Endothelial cell of umbilical vein (primary cell): ENCODE data around the gene CBL. TPM values are rescaled to one million over a fixed set of nuclear protein-coding genes. Genes with fewer than 3 reads are reported as not detected.

Experiments used
- BruUV-seq: library from RNA; stranded (reverse); fragments of 400-500 nt; replicated peaks from 2 replicates; lab custom pipeline; 2021; lab: Mats Ljungman, UMichigan
- CTCF ChIA-PET: fragments of 300-600, 350-600 bp; sonication (Branson Sonifier 250); formaldehyde crosslinking; loops from one replicate; lab custom pipeline; 2021; ENCODE audit warnings: antibody characterized with exemption, inconsistent platforms; lab: Charles Lee
- POLR2A ChIA-PET: fragments of 300-600, 350-600 bp; sonication (Branson Sonifier 250); formaldehyde crosslinking; loops from one replicate; lab custom pipeline; 2021; ENCODE audit warnings: antibody characterized with exemption, inconsistent platforms; lab: Charles Lee
- DNase-seq: peaks from one replicate; pipeline ENCODE4 v3.0.0-alpha.2; 2011; ENCODE audit warnings: low read depth, low spot score
- FAIRE-seq: peaks from 2 replicates; lab custom pipeline; 2011; peaks lifted over from hg19 to GRCh38; lab: Jason Lieb, UNC
- H2AFZ ChIP-seq: 2 replicates; pipeline ENCODE4 v1.6.0; 2012; ENCODE audit warnings: low read depth, low read length, control low read depth, inconsistent platforms
- H3K27ac ChIP-seq: 2 replicates; pipeline ENCODE4 v1.5.1; 2011; ENCODE audit warnings: low read depth, mild to moderate bottlenecking, control low read depth, low read length, moderate library complexity; ENCODE audit not compliant: insufficient read depth
- H3K27me3 ChIP-seq, 2 experiments: 2 replicates each; pipeline versions ENCODE4 v1.6.0 to v1.6.1; 2011; ENCODE audit warnings: low read length in 2 of 2, mixed read lengths in 1 of 2; ENCODE audit not compliant: control insufficient read depth in 2 of 2, insufficient read depth in 2 of 2
- H3K36me3 ChIP-seq, 2 experiments: 2 replicates in 1 of 2; 3 replicates in 1 of 2; pipeline ENCODE4 v1.5.1; 2011; ENCODE audit warnings: low read length in 2 of 2, mild to moderate bottlenecking in 1 of 2, moderate library complexity in 1 of 2; ENCODE audit not compliant: control insufficient read depth in 2 of 2, insufficient read depth in 2 of 2; ENCODE audit errors: extremely low read depth in 1 of 2
- H3K4me1 ChIP-seq: 3 replicates; pipeline ENCODE4 v1.5.1; 2011; ENCODE audit warnings: mild to moderate bottlenecking, low read length; ENCODE audit not compliant: control insufficient read depth, insufficient read depth; ENCODE audit errors: extremely low read depth
- H3K4me2 ChIP-seq: 2 replicates; pipeline ENCODE4 v1.6.1; 2011; ENCODE audit warnings: low read length, control low read depth, mixed read lengths; ENCODE audit not compliant: insufficient read depth
- H3K4me3 ChIP-seq, 3 experiments: fragments of 200-600 bp in 1 of 3; sonication (generic), shearing (Covaris generic) in 1 of 3; replicated peaks in 1 of 3; 2 replicates each; pipeline ENCODE4 v1.5.1; 2011 to 2016; ENCODE audit warnings: control low read depth in 3 of 3, low read length in 3 of 3, mild to moderate bottlenecking in 2 of 3, inconsistent platforms in 1 of 3, low read depth in 1 of 3, moderate library complexity in 1 of 3; ENCODE audit not compliant: insufficient read depth in 1 of 3
- H3K79me2 ChIP-seq: 2 replicates; pipeline ENCODE4 v1.6.0; 2012; ENCODE audit warnings: low read length, inconsistent platforms; ENCODE audit not compliant: control insufficient read depth, insufficient read depth
- H3K9ac ChIP-seq: replicated peaks from 2 replicates; pipeline ENCODE3; 2011; ENCODE audit warnings: low read length, control low read depth; ENCODE audit not compliant: insufficient read depth; ENCODE audit errors: extremely low read depth
- H3K9me1 ChIP-seq: replicated peaks from 3 replicates; pipeline ENCODE4 v1.6.0; 2011; ENCODE audit warnings: mild to moderate bottlenecking, low read length; ENCODE audit not compliant: control insufficient read depth, insufficient read depth; ENCODE audit errors: extremely low read depth
- H3K9me3 ChIP-seq: replicated peaks from 2 replicates; pipeline ENCODE4 v1.5.1; 2012; ENCODE audit warnings: low read length, inconsistent platforms; ENCODE audit not compliant: control insufficient read depth, insufficient read depth
- H4K20me1 ChIP-seq: replicated peaks from 2 replicates; pipeline ENCODE3; 2011; ENCODE audit warnings: mild to moderate bottlenecking, low read length; ENCODE audit not compliant: control insufficient read depth, insufficient read depth; ENCODE audit errors: extremely low read depth
- JUN ChIP-seq: IDR thresholded peaks from 2 replicates; pipeline ENCODE4 v1.6.1; 2011; ENCODE audit warnings: borderline replicate concordance, low read depth; ENCODE audit not compliant: insufficient read length, insufficient read depth
- dilution Hi-C: fragments of 300-500 bp; cut with MboI; formaldehyde crosslinking; loops from one replicate; pipeline ENCODE4 v1.15.0; 2019; ENCODE audit warnings: low sequenced_read_pairs; ENCODE audit not compliant: extremely low pct_ligation_motif_present
- intact Hi-C: fragments of 100-400 bp; cut with micrococcal nuclease; formaldehyde crosslinking; loops from one replicate; pipeline ENCODE4 v1.10.0; 2022
- polyA plus RNA-seq, 4 experiments: library from polyadenylated mRNA; depleted of rRNA in 3 of 4; stranded (reverse) in 3 of 4; unstranded in 1 of 4; fragments of >200 nt; gene quantifications; 2 replicates each; pipeline versions ENCODE4 v1.2.1 to v1.2.3, GENCODE V29; 2011 to 2012; ENCODE audit warnings: missing spikeins in 1 of 4
- total RNA-seq: library from RNA; stranded (reverse); gene quantifications from 2 replicates; pipeline ENCODE4 v1.2.3, GENCODE V29; 2021
- TF ChIP-seq, protein P1 (sequence below): IDR thresholded peaks from 2 replicates; pipeline ENCODE4 v1.6.1; 2011; ENCODE audit not compliant: insufficient read depth, insufficient read length

CBL gene
- total and polyA plus RNA-seq, 2 donors (not counting 3 experiments of a cell fraction or from before 2014, with no cell fraction given), result 15.5 to 41.5 TPM

DNA sequence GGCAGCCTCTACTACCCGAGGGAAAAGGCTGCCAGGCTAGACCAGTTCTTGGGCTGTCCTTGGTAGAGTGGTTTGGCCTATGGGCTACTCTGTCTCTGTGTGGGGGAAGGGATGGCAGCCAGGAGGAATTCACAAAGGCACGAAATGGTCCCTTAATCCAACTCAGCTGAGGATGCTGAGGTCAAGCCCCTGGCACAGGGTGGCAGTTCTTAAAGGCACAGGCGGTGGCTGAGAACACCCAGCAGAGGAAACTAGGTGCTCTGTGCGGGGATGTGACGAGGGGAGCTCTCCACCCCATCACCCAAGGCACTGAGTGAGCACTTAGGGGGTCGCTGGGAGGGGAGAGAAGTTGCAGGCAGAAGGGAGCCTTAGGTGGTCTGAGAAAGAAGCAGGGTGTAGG is 140.5 kb downstream of the CBL start, which contains the start of gene MFRP:
Gene MFRP, minus strand, starts transcription at position 101 of the 400 bp plus-strand sequence. CDS start 192 bp downstream, outside the sequence.
- no peak within 1 kb of the TSS for H3K9ac ChIP-seq
- no peaks in the 10 kb centered on the region for H3K79me2 ChIP-seq
- TF ChIP-seq, protein P1, sequence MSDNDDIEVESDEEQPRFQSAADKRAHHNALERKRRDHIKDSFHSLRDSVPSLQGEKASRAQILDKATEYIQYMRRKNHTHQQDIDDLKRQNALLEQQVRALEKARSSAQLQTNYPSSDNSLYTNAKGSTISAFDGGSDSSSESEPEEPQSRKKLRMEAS, result no peak
- TF ChIP-seq JUN, result no peak
- FAIRE-seq (no peak), DNase-seq (no peak)
- no peak within 1 kb of the TSS for H3K4me3 ChIP-seq
- H4K20me1 ChIP-seq, result no peaks in the 10 kb centered on the region
- no peak within 1 kb of the TSS for H3K4me2 ChIP-seq
- peaks cover 0 to 3% of the 10 kb centered on the region in 2 experiments for H3K27me3 ChIP-seq
- no peaks in the 10 kb centered on the region for H3K9me1 ChIP-seq
- ChIA-PET CTCF (interaction anchor here (6.2 kb wide), 1 partner anchor 11 kb away, joined by 55 read pairs; no protein-coding TSS in a partner anchor), POLR2A (no interaction called here)
- intact Hi-C loops, result no loop called here
- no peaks in the 10 kb centered on the region for H3K4me1 ChIP-seq
- no peak within 1 kb of the TSS for H2AFZ ChIP-seq
- no peaks in the 10 kb centered on the region for H3K9me3 ChIP-seq
- no peaks in the 10 kb centered on the region for H3K36me3 ChIP-seq
- H3K27ac ChIP-seq, result no peak within 1 kb of the TSS
- BruUV-seq, result no TSS peak
- dilution Hi-C loops, result no loop called here

DNA sequence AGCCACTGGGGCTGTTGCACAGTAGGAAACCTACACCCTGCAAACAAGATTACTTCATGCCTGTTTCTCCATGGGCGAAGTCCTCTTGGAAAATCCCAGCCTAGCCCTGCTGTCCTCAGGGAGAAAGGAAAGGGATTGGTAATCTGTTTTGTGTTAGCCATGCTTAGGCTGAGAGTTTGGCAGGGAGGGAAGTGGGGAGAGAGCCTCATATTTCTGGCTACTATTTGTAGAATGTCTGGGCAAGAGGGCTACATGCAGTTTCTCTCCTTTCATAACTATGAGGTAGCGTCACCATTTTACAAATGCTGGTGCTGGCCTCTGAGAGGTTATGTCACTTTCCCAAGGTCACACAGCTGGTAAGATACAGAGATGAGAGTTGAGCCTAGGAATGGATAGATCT is 141.1 kb downstream of the CBL start:
- Histone ChIP-seq H3K9me1 (no peaks in the 10 kb centered on the region), H3K4me3 (no peak overlapping the region), H3K9ac (no peak overlapping the region), H3K36me3 (no peaks in the 10 kb centered on the region), H3K4me1 (no peaks in the 10 kb centered on the region), H3K27ac (no peak overlapping the region), H4K20me1 (no peaks in the 10 kb centered on the region), H2AFZ (no peak overlapping the region), H3K9me3 (no peaks in the 10 kb centered on the region), H3K79me2 (no peaks in the 10 kb centered on the region), H3K4me2 (no peak overlapping the region), H3K27me3 (peaks cover 0 to 3% of the 10 kb centered on the region in 2 experiments)
- FAIRE-seq (no peak), DNase-seq (no peak)
- intact Hi-C loops, result no loop called here
- dilution Hi-C loops, result no loop called here
- POLR2A ChIA-PET, result no interaction called here
- no TSS peak for BruUV-seq
- CTCF ChIA-PET, result interaction anchor here (1.4 to 6.2 kb wide), 3 partner anchors 7 to 27 kb away, joined by 5 to 55 read pairs (median 6); no protein-coding TSS in a partner anchor
- TF ChIP-seq, protein P1, result no peak
